GM18502 (cell line): ENCODE data around the gene YES1.
"Not testable (repeated sequence)": the region's sequence is repeated elsewhere in the genome, so short reads cannot be mapped to it uniquely, and the experiment has no call there.

ENCODE experiments used
- ATAC-seq: cut with Tn5 transposase; IDR thresholded peaks from one replicate; pipeline ENCODE4 v1.9.1; 2021; ENCODE audit warnings: mild to moderate bottlenecking; ENCODE audit not compliant: unreplicated experiment, poor library complexity

YES1 gene

GRCh38 chr18:825891-826585 lies 14.0 kb upstream of the YES1 start:
- no peak for ATAC-seq

DNA sequence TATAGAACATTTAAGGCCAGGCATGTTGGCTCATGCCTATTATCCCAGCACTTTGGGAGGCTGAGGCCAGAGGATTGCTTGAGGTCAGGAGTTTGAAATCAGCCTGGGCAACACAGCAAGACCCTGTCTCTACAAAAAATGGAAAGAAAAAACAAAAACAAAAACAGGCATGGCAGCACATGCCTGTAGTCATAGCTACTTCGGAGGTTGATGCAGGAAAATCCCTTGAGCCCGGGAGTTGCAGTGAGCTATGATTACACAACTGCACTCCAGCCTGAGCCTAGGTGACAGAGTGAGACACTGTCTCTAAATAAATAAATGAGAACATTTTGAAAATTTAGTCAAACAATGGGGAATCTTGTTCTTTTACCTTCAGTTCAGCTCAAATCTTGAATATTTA lies 12.1 kb upstream of the YES1 start:
- no peak for ATAC-seq

- no peak for ATAC-seq
These were observed 8.6 kb upstream of the YES1 start for GRCh38 chr18:820591-821165.

- ATAC-seq, result no peak
These were observed 4.8 kb upstream of the YES1 start for GRCh38 chr18:816869-817268.

DNA sequence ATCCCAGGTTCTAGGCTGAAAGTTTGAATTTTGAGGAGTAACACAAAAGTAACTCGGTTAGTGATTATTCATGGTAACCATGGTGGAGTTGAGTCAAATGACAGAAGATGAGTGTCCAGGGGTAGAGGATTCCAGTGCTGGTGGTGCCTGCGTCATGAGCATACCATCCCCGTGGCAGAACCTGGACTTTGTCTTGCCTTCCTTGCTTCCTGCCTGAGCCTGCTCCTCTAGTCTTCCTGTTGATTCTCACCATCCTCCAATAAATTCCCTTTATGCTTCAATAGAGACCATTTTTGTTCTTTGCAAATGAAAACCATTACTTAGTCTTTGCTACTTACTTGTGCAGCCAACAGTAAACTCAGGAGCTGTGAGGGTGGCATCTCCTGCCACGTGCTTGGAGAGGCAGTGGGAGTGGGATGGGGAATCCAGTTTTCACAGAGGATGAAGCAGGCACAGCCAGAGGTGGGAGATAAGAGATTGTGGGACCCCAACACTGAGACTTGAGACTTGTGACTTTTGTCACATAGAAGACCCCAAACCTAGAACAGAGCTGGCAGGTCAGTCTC lies 4.1 kb upstream of the YES1 start:
- ATAC-seq, result no peak

GRCh38 chr18:815353-815752 lies 3.3 kb upstream of the YES1 start:
- ATAC-seq, result no peak

DNA sequence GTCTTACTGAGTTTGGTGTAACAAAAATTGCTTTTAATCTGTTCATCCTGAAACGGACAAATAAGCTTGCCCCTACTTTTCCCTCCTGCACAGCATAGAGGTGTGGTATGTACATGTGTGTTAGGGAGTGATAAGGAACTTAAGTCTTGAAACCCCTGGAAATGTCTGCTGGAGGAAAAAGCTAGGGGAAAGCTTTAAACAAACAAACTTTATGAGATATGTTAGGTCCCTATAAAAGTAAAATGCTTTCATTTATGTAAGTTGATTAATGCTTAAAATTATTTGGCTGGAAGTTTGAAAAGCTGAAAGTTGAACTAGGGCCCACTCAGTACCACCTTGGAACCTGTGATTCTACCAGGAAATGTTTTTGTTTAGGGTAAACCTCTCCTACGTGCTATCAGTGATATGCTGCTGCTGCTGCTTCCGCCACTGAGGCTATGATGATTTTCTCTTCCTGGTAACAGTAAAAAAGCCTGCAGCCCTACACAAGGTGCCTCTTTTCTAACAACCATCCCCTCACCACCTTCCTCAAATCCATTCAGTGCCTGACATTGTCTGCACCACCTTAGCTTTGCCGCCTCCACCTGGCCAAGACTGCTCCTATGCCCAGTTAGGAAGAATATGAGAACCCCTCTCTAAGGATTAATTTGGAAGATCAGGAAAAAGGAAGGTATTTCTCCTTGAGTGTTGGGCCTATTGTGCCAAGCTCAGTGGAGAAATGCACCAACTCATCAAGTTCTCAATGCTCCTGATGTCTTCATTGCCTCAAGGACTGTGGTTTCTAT lies 2.5 kb upstream of the YES1 start:
- no peak for ATAC-seq

DNA sequence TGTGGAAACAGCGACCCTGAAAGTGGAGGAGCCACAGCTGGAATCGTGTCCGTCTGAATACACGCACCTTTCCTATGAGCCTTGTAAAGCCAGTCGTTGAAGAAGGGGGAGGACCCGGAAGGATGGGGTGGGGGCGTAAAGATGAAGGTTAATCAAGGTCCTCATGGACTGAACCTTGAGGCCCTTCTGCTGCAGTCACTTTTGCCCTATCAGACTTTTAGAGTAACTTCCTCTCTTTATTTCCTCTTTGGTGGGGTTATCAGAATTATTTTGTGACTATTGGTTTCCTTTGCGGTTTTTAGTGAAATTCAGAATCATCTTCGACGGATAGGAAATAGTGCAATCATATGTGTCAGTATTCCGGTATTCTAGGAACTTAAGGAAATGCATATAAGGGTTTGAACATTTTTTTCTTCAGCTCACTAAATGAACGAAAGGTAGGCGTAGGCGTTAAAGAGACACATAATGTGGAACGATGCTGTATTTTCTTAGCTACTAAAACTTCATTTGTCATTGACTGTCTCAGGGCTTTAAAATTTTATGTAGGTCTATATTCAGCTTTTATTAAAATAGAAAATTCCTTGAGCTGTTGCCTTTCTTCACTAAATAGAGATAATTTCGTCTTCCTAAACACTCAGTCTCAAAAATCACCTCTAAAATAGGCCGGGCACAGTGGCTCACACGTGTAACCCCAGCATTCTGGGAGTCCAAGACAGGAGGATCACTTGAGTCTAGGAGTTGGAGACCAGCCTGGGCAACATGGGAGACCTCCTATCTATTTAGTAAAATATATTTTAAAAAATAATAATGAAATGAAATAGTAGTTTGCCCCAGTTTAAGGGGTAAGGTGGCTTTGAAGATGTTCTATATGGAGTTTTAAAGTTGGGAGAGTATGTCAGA lies 1.4 kb upstream of the YES1 start:
- ATAC-seq, result peak; percentile 9

DNA sequence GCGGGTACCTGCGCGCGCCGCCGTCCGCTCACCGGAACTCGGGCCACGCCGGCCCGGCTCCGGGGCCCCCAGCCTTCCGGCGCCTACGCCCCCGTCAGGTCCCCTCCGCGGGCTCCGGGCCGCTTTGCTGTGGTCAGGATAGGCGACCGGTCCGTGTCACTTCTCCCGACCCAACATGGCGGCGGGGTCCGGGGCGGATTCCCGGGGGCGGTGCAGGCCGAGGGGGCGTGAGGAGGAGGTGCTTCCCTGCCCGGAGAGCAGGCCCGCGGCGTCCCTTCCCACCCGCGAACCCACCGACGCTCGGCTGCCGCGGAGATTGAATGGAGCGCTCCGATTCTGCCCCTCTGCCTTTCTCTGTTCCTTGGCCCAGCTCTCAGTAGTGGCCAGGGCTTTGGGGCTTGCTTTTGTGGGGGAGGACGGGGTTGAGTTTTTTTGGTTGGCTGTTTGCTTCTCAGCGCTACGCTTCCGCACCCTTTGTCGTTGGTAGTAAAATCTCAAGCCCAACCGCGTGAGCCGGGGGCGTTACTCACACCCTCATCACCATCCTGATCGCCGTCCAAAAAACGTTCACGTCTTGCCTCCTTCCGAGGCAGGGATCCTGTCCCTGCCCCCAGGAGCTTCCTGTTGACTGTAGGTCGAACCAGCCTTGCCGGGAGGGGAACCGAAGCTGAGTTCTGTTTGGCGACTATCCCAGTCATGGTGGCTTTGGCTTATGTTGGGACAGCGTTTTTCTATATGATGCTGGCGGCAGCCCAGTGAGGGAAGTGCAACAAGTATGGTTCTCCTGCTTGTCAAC lies 532 bp upstream of the YES1 start:
- peak; percentile 50 for ATAC-seq

- ATAC-seq, result peak; percentile 18
These were observed 705 bp downstream of the YES1 start for GRCh38 chr18:811182-811891.

DNA sequence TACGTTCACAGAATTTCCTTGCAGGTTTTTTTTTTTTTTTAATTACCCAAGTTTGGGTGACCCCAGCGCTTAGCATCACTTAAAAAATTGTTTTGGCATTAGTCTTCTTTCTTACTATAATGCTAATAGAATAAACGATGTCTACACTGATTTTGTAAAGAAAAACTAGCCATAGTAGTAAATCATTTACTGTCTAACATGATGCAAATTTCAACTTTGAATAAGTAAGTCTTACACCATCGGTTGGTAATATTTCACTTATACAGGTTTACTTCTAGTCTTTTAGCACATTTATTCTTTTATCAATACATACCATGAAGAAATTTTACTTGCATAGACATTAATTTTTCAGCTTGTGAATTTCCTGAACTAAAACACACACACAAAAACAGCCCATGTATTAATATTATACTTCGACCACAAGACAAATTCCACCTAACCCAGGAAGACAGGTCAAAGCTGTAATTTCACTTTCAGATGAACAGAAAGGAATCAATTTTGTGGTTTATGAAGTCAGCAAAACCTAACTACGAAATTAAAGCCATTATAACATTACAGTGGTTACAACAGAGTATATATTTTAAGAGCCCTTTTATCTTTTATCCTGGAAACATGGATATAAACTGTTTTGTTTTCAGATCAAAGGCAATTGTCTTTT lies 1.9 kb downstream of the YES1 start:
- peak; percentile 26 for ATAC-seq

- not testable (repeated sequence) for ATAC-seq
These were observed 2.8 kb downstream of the YES1 start for GRCh38 chr18:809228-809627.

- no peak for ATAC-seq
These were observed 3.5 kb downstream of the YES1 start for GRCh38 chr18:808502-808901.

DNA sequence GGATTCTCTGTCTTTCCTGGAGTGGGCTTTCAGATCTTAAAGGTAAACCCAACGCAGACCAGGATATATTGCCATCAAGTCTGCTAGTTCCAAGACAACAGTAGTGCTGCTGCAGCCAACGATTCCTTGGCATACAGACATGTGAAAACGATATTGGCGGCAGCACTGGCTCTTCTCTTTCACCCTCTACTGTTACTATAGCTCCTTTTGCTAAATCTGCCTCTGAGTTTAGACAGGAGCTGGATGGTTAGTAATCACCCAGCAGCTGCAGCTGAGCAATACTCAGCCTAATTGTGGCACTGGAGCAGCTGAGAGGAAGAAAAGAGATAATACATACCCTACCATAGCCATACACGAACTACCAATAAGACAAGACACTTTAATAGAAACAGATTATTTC lies 4.0 kb downstream of the YES1 start:
- ATAC-seq, result no peak

GRCh38 chr18:805755-806110 lies 6.3 kb downstream of the YES1 start:
- ATAC-seq, result peak; percentile 29

- peak; percentile 41 for ATAC-seq
These were observed 6.9 kb downstream of the YES1 start for GRCh38 chr18:805008-805754.

DNA sequence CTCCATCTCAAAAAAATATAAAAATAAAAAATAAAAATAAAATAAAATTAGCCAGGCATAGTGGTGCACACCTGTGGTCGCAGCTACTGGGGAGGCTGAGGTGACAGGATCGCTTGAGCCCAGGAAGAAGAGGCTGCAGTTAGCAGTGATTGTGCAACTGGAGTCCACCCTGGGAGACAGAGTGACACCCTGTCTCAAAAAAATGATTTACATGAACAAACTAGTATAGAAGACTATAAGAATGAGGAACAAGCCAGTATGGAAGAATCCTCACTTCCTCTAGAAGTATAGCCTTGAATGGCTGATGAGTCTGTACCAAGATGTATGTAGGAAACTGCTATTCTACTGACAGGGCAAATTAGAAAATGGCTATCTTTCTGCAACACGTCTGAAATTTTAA lies 10.9 kb downstream of the YES1 start:
- no peak for ATAC-seq

DNA sequence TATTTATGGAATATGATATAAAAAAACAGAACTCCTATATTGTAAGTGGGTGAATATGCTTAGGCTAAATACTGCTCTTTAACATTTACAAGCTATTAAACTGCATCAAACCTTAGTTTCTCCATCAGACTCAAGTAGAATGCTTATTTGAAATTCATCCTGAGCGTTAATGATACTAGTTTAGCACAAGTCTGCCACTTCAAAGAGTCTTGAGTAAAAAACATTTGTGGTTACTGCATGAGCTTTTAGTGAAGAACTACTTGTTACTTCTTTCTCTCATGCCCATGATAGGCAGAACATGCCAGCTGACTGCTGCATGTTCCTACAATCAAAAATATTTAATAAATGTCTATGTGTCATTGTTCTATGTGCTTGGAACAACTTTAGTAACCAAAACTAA lies 12.1 kb downstream of the YES1 start:
- ATAC-seq, result no peak
